Omental fat pad (tissue), 4 donors: ENCODE results near the gene IGSF9B. TPM values are rescaled to one million over a fixed set of nuclear protein-coding genes. Genes with fewer than 3 reads are reported as not detected.
"Not testable (repeated sequence)": the region's sequence is repeated elsewhere in the genome, so short reads cannot be mapped to it uniquely, and the experiment has no call there.

ENCODE experiments used
- ATAC-seq: fragments of 150-250 bp; one replicate; pipeline ENCODE4 v1.9.1; 2016; ENCODE audit warnings: mild to moderate bottlenecking, moderate library complexity; ENCODE audit not compliant: low FRiP score
- DNase-seq: peaks from one replicate; pipeline ENCODE4 v3.0.0-alpha.2; 2019; ENCODE audit warnings: low spot score
- total RNA-seq, 4 donors: library from RNA; depleted of rRNA; stranded (reverse); fragments of >200 nt; gene quantifications; one replicate each; pipeline ENCODE4 v1.1.0, GENCODE V29; 2016
- TF ChIP-seq, protein P1 (sequence below), 3 donors: fragments of 450-650 bp; IDR thresholded peaks; one replicate each; pipeline ENCODE4 v1.5.1; 2016 to 2017; ENCODE audit warnings: antibody characterized with exemption in 3 of 3, mild to moderate bottlenecking in 3 of 3, moderate library complexity in 2 of 3

The IGSF9B gene, protein sequence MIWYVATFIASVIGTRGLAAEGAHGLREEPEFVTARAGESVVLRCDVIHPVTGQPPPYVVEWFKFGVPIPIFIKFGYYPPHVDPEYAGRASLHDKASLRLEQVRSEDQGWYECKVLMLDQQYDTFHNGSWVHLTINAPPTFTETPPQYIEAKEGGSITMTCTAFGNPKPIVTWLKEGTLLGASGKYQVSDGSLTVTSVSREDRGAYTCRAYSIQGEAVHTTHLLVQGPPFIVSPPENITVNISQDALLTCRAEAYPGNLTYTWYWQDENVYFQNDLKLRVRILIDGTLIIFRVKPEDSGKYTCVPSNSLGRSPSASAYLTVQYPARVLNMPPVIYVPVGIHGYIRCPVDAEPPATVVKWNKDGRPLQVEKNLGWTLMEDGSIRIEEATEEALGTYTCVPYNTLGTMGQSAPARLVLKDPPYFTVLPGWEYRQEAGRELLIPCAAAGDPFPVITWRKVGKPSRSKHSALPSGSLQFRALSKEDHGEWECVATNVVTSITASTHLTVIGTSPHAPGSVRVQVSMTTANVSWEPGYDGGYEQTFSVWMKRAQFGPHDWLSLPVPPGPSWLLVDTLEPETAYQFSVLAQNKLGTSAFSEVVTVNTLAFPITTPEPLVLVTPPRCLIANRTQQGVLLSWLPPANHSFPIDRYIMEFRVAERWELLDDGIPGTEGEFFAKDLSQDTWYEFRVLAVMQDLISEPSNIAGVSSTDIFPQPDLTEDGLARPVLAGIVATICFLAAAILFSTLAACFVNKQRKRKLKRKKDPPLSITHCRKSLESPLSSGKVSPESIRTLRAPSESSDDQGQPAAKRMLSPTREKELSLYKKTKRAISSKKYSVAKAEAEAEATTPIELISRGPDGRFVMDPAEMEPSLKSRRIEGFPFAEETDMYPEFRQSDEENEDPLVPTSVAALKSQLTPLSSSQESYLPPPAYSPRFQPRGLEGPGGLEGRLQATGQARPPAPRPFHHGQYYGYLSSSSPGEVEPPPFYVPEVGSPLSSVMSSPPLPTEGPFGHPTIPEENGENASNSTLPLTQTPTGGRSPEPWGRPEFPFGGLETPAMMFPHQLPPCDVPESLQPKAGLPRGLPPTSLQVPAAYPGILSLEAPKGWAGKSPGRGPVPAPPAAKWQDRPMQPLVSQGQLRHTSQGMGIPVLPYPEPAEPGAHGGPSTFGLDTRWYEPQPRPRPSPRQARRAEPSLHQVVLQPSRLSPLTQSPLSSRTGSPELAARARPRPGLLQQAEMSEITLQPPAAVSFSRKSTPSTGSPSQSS (N-terminal part only)
- total RNA-seq, result 10 to 100 TPM in 1 of 4 donors, 1 to 10 TPM in 3; 2.0 to 29.7 (median 6.6) TPM

DNA sequence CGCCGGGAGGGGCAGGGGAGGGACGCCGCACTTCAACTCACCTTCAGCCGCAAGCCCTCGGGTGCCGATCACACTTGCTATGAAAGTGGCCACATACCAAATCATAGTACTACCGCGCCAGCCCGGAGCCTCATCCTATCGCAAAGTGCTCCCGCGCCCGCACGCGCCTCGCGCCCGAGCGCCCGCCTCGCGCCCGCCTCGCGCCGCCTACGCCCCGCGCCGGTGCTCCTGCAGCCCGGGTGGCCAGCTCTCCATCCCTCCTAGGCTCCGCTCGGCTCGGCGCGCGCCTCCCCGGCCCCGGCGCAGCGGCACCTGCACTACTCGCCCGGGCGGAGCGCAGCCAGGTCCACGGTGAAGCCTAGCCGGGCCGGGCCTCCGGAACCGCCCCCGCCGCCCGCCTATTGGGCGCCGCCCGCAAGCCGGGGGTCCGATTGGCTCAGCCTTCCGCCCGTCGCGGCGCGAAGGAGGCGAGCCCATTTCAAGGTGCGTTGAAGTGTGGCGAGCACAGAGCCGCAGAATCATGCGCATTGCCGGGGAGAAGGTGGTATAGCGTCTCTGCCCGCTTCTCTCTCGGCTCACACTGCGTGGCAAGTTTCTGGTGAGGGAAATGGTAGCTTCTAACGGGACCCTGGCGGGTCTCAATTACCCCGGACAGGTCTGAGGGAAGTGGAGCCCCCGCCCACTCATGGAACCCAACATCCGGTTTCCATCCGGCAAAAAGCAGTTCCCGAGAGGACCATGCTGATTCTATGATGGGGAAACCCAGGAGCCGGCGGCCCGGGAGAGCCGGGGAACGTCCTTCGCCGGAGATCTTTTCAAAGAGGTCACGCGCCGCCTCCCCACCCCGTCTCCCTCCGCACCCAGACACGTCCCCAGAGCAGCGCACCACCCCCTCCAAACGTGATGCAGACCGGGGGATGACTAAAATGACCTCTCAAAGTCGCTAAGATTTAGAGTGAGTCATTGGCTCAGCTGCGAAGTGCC is at the start of gene IGSF9B:
Gene IGSF9B, minus strand, starts transcription at position 319 of the 984 bp plus-strand sequence. Its CDS starts 214 bp downstream, at position 105.
- TF ChIP-seq, protein P1, sequence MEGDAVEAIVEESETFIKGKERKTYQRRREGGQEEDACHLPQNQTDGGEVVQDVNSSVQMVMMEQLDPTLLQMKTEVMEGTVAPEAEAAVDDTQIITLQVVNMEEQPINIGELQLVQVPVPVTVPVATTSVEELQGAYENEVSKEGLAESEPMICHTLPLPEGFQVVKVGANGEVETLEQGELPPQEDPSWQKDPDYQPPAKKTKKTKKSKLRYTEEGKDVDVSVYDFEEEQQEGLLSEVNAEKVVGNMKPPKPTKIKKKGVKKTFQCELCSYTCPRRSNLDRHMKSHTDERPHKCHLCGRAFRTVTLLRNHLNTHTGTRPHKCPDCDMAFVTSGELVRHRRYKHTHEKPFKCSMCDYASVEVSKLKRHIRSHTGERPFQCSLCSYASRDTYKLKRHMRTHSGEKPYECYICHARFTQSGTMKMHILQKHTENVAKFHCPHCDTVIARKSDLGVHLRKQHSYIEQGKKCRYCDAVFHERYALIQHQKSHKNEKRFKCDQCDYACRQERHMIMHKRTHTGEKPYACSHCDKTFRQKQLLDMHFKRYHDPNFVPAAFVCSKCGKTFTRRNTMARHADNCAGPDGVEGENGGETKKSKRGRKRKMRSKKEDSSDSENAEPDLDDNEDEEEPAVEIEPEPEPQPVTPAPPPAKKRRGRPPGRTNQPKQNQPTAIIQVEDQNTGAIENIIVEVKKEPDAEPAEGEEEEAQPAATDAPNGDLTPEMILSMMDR (IDR thresholded peaks at IDR 0.05), result no peak
- DNase-seq, result no peak
- peak; percentile 91 for ATAC-seq

DNA sequence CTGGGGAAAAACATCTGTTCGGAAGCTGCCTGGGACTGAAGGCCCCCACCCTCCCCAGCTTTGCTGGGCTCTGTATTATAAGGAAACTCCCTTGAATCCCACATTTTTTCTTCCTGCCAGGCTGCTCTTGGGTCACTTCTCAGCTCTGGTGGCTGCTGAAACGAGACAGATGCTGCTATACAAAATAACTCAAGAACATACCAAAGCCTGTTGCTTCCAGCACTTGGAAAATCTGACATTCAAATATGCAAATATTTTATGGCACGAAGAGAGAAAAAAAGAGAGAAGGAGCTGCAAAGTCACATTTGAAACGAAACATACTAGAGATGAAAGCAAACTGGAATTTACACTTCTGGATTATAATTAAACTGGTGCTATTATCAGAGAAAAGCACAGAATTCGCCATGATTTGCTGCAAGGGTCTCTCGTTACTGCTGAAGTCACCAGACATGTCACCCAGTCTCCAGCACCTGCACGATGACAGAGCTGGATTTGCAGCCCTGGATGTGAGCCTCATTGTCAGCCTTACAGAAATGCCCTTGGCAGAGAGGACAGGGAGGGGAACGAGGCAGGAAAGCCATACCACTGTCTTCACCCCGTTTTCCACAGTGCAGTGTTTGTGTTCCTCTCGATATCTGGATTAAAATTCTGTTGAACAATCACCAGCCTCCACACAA is 47.9 kb upstream of the IGSF9B start:
- TF ChIP-seq, protein P1 (IDR thresholded peaks at IDR 0.05), result no peak
- DNase-seq (no peak), ATAC-seq (no peak)

DNA sequence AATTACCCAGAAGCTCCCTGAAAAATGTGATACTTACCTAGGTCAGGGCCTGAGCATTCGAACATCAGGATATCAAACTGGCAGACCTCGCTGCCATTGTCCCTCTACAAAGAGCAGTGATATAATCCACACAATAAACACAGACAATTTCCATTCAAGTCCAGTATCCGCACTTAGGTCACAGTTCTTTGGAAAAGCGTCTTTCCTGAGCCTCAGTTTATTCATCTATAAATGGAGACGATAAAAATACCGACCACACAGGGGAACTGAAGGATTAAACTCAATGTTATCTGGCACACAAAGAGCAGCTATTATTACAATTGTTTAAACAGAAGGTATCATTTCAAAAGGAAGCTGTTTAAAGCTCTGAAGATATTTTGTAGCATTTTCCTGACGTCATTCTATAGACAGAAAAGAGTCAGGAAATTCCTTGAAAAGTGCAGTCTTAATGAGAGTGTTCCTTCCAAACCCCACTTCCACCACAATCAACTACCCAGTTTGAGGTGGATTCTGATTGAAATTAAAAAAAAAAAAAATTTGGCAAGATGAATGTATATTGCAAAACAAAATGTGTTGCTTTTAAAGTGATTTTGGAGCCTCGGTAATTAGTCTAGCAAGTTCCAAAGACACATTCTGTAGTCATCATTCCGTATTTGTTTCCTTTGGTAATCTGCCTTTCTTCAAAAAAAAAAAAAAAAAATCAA is 47.2 kb upstream of the IGSF9B start:
- ATAC-seq (no peak), DNase-seq (no peak)
- TF ChIP-seq, protein P1 (IDR thresholded peaks at IDR 0.05), result no peak

DNA sequence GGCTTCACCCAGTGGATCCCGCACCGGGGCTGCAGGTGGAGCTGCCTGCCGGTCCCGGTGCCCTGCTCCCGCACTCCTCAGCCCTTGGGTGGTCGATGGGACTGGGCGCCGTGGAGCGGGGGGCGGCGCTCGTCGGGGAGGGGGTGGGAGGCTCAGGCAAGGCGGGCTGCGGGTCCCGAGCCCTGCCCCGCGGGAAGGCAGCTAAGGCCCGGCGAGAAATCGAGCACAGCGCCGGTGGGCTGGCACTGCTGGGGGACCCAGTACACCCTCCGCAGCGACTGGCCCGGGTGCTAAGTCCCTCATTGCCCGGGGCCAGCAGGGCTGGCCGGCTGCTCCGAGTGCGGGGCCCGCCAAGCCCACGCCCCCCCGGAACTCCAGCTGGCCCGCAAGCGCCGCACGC is 46.1 kb upstream of the IGSF9B start:
- not testable (repeated sequence) for DNase-seq, ATAC-seq

DNA sequence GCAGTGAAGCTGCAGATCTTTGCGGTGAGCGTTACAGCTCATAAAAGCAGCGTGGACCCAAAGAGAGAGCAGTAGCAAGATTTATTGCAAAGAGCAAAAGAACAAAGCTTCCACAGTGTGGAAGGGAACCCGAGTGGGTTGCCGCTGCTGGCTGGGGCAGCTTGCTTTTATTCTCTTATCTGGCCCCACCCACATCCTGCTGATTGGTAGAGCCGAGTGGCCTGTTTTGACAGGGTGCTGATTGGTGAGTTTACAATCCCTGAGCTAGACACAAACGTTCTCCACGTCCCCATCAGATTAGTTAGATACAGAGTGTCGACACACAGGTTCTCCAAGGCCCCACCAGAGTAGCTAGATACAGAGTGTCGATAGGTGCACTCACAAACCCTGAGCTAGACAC is 45.6 kb upstream of the IGSF9B start:
- not testable (repeated sequence) for ATAC-seq

DNA sequence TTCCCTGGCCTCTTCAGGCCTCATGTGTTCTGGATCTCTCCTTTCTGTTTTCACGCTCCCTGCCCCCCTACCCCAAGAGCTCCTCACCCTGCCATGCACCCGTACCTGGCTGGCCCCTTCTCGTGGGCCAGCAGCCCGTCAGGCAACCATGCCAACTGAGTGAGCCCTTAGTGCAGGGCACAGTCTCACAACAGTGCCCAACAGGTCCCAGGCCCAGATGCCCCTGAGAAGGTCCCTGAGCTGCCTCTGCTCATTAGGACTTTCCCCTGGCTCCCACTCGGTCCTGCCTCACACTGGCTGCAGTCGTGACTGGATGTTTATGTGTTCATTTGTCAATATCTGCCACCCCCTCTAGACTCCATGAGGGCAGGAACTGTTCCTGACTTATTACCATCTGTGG is 44.8 kb upstream of the IGSF9B start:
- DNase-seq, result no peak
- ATAC-seq, result no peak

More for the DNA sequence above, 45.6 kb upstream of the IGSF9B start:
- DNase-seq, result not testable (repeated sequence)

More for the DNA sequence above, 44.8 kb upstream of the IGSF9B start:
- TF ChIP-seq, protein P1 (IDR thresholded peaks at IDR 0.05), result no peak
